Choroid plexus epithelial cell (primary cell): ENCODE measurements around the gene DEF6.

ENCODE experiments used
- DNase-seq: peaks from one replicate; pipeline ENCODE4 v3.0.0-alpha.2; 2010; ENCODE audit warnings: low read depth
- H3K4me3 ChIP-seq: 2 replicates; pipeline ENCODE4 v1.5.1; 2011; ENCODE audit warnings: low read depth, mild to moderate bottlenecking, control low read depth, low read length, moderate library complexity
- TF ChIP-seq, protein P1 (sequence below): conservative IDR thresholded peaks from 2 replicates; pipeline ENCODE4 v1.5.1; 2011; ENCODE audit warnings: low read depth, mild to moderate bottlenecking, control low read depth, inconsistent platforms, low read length, moderate library complexity

DEF6 gene

DNA sequence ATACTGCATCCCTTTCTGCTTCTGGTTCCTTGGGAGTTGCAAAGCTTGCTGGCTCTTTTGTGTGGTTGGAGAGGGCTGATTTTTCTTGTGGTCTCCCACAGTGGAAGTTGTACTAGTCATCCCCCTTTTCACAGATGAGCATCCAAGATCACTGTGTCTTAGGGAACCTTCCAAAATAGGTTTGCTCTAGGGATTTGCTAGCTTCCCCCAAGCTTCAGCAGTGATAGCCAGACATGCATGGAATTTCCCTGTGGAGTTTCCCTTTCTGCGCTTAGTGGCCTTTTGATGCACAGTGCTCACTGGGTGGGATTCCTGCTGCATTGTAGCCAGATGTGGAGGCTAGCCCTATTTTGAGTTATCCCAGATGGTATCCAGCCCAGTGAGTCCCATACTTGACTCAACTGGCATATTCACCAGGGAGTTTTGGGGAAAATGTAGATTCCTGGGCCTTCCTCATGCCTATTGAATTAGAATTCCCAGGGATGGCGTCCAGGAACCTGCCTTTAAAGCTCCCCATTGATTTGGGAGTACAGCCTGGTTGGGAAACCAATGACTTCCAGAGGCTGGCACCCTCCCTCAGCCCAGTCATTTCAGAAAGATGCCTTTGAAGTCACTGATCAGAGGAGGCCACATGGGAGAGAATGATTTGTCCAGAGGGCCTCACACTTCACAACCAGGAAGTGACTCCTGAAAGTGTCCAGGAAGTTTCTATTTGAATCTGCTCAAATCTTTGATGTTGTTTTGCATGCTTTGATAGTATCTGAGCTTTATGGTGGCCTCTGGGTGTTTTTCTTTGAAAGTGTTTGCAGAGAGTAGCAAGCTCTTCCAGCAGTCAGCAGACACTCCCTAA, 70.6 kb downstream of the DEF6 start:
- H3K4me3 ChIP-seq: no peak overlapping the region
- DNase-seq: peak; percentile 58
- TF ChIP-seq, protein P1, sequence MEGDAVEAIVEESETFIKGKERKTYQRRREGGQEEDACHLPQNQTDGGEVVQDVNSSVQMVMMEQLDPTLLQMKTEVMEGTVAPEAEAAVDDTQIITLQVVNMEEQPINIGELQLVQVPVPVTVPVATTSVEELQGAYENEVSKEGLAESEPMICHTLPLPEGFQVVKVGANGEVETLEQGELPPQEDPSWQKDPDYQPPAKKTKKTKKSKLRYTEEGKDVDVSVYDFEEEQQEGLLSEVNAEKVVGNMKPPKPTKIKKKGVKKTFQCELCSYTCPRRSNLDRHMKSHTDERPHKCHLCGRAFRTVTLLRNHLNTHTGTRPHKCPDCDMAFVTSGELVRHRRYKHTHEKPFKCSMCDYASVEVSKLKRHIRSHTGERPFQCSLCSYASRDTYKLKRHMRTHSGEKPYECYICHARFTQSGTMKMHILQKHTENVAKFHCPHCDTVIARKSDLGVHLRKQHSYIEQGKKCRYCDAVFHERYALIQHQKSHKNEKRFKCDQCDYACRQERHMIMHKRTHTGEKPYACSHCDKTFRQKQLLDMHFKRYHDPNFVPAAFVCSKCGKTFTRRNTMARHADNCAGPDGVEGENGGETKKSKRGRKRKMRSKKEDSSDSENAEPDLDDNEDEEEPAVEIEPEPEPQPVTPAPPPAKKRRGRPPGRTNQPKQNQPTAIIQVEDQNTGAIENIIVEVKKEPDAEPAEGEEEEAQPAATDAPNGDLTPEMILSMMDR: no peak

DNA sequence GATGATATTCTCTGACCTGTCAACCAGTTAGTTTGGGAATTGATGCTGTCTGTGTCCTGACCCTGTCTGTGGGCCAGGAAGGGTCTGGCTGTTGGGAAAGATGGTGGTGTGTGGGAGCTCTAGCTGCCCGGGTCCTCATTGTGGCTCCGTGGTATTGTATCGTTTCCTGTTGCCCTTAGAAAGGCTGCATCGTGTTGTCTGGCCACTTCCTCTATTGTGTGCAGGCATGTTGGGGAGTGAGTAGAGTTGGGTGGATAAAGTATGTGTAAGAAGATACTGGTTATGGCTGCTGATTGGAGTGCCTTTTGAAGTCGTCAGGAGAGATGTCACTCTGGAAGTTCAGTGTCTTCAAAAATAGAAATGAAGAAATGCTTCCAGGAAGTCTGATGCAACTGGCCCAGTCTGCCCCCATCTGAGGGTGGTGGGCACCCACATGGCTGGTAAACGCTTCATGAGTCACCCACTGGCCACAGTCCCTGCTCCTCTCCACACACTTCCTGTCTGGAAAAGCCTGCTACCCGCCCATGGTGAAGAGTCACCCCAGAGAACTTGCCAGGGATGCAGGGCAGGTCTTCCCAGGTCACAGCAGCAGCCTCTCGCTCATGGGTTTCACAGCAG, 72.6 kb downstream of the DEF6 start:
- no peak overlapping the region for H3K4me3 ChIP-seq
- peak; percentile 83 for DNase-seq
- TF ChIP-seq, protein P1: no peak

DNA sequence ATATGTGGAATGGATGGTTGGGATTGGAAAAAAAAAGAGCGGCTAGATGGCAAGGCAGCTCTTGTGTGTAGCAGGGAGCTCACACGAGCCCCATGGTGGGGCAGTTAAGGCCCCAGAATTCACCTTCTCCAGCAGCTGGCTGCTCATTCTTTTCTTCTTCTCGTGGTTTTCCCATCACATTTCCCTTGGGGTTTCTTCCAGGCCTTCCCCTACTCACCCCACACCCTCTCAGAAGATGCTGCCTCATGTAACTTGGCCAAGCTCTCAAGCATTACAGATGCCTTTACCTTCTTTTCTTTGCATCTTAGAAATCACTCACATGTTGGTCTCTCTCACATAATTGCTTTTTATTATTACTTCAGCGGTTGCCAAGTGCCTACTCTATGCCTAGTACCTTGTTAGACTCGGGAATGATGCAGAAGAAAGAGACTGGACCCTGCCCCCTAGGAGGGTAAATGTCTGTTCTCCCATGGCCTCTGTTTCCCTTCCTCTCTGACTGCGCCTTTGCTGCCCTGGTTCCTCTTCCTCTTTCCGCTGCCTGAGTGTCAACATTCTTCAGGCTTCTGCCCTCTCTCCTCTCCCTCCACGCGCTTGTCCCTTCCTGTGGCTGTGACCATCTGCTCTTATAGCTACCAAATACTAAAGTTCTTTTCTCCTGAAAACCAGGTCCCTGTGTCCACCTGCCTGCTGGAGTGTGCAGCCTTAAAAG, 73.3 kb downstream of the DEF6 start:
- no peak overlapping the region for H3K4me3 ChIP-seq
- TF ChIP-seq, protein P1: no peak

More for the DNA sequence above, 73.3 kb downstream of the DEF6 start:
- peak; percentile 70 for DNase-seq
